DOHH2 (cell line): ENCODE data around the gene TRMT1.

Source experiments
- H3F3A ChIP-seq: fragments of 200-600 bp; sonication (generic), shearing (Covaris generic); 2 replicates; pipeline ENCODE4 v1.6.0; 2016; ENCODE audit warnings: antibody characterized with exemption, mild to moderate bottlenecking; ENCODE audit not compliant: control insufficient read depth, insufficient read depth
- H3K27ac ChIP-seq: fragments of 200-600 bp; sonication (generic); 2 replicates; pipeline ENCODE4 v1.5.1; 2014; ENCODE audit warnings: low read depth, mild to moderate bottlenecking, low read length, moderate library complexity
- H3K27me3 ChIP-seq: fragments of 200-600 bp; sonication (generic); 2 replicates; pipeline ENCODE4 v1.6.1; 2014; ENCODE audit warnings: mild to moderate bottlenecking, low read length, mixed read lengths; ENCODE audit not compliant: control insufficient read depth
- H3K36me3 ChIP-seq: fragments of 200-600 bp; sonication (generic); 2 replicates; pipeline ENCODE4 v1.6.1; 2014; ENCODE audit warnings: mild to moderate bottlenecking, low read length, moderate library complexity, mixed read lengths; ENCODE audit not compliant: control insufficient read depth
- H3K4me1 ChIP-seq: fragments of 200-600 bp; sonication (generic); 2 replicates; pipeline ENCODE4 v1.6.1; 2014; ENCODE audit warnings: mild to moderate bottlenecking, low read length, mixed read lengths; ENCODE audit not compliant: control insufficient read depth
- H3K4me2 ChIP-seq: fragments of 200-600 bp; sonication (generic); 2 replicates; pipeline ENCODE4 v1.6.0; 2014; ENCODE audit warnings: mild to moderate bottlenecking, low read length, moderate library complexity
- H3K4me3 ChIP-seq: fragments of 200-600 bp; sonication (generic); 2 replicates; pipeline ENCODE4 v1.5.1; 2014; ENCODE audit warnings: mild to moderate bottlenecking, low read length, mixed read lengths
- H3K79me2 ChIP-seq: fragments of 200-600 bp; sonication (generic); 2 replicates; pipeline ENCODE4 v1.6.1; 2014; ENCODE audit warnings: mild to moderate bottlenecking, low read length, mixed read lengths; ENCODE audit not compliant: control insufficient read depth
- H3K9me2 ChIP-seq: fragments of 200-600 bp; sonication (generic); replicated peaks from 2 replicates; pipeline ENCODE4 v1.6.1; 2014; ENCODE audit warnings: mild to moderate bottlenecking, low read length, mixed read lengths; ENCODE audit not compliant: control insufficient read depth
- H3K9me3 ChIP-seq: fragments of 200-600 bp; sonication (generic); 2 replicates; pipeline ENCODE4 v1.6.1; 2014; ENCODE audit warnings: antibody characterized with exemption, low read length, mixed read lengths; ENCODE audit not compliant: control insufficient read depth, insufficient read depth
- H4K20me1 ChIP-seq: fragments of 200-600 bp; sonication (generic); 2 replicates; pipeline ENCODE4 v1.6.0; 2014; ENCODE audit warnings: low read depth, mild to moderate bottlenecking, antibody characterized with exemption, low read length, moderate library complexity; ENCODE audit not compliant: control insufficient read depth, insufficient read depth
- CTCF ChIP-seq: fragments of 200-600 bp; sonication (generic); IDR thresholded peaks from one replicate; pipeline ENCODE4 v1.5.1; 2014; ENCODE audit warnings: antibody characterized with exemption, mild to moderate bottlenecking, low read depth, low read length; ENCODE audit not compliant: poor library complexity, severe bottlenecking
- EZH2phosphoT487 ChIP-seq: fragments of 200-600 bp; sonication (generic); IDR thresholded peaks from 2 replicates; pipeline ENCODE4 v1.6.1; 2017; ENCODE audit warnings: borderline replicate concordance, mild to moderate bottlenecking, antibody characterized with exemption, low read length, moderate library complexity, mixed read lengths

Gene TRMT1

GRCh38 chr19:13154911-13155471 lies 38.5 kb upstream of the TRMT1 start:
- Histone ChIP-seq H3K36me3 (peaks cover 38% of the 10 kb centered on the region), H3K9me2 (no peaks in the 10 kb centered on the region), H3K9me3 (no peaks in the 10 kb centered on the region), H4K20me1 (peaks cover 8% of the 10 kb centered on the region; the same call in 1 of the 2 replicates), H3K27ac (peak overlapping the region; percentile 98), H3K4me3 (peak overlapping the region; percentile 87), H3K79me2 (peaks cover 44% of the 10 kb centered on the region), H3F3A (peaks cover 48% of the 10 kb centered on the region), H3K4me1 (peaks cover 45% of the 10 kb centered on the region), H3K4me2 (peak overlapping the region; percentile 96), H3K27me3 (no peaks in the 10 kb centered on the region)
- TF ChIP-seq CTCF (peak; percentile 63), EZH2phosphoT487 (no peak)

GRCh38 chr19:13154241-13154778 lies 37.8 kb upstream of the TRMT1 start:
- no peaks in the 10 kb centered on the region for H3K9me2 ChIP-seq
- H3K9me3 ChIP-seq = no peaks in the 10 kb centered on the region
- peaks cover 43% of the 10 kb centered on the region for H3F3A ChIP-seq
- peaks cover 49% of the 10 kb centered on the region for H3K79me2 ChIP-seq
- H3K4me2 ChIP-seq = peak overlapping the region; percentile 96
- no peaks in the 10 kb centered on the region for H3K27me3 ChIP-seq
- H3K27ac ChIP-seq = peak overlapping the region; percentile 98
- H3K4me3 ChIP-seq = peak overlapping the region; percentile 87
- peaks cover 47% of the 10 kb centered on the region for H3K4me1 ChIP-seq
- peaks cover 38% of the 10 kb centered on the region for H3K36me3 ChIP-seq
- TF ChIP-seq CTCF (no peak), EZH2phosphoT487 (no peak)
- H4K20me1 ChIP-seq = peaks cover 8% of the 10 kb centered on the region; the same call in 1 of the 2 replicates

GRCh38 chr19:13153569-13154240 lies 37.2 kb upstream of the TRMT1 start:
- peaks cover 54% of the 10 kb centered on the region for H3K4me1 ChIP-seq
- TF ChIP-seq EZH2phosphoT487 (no peak), CTCF (peak; percentile 51)
- peaks cover 53% of the 10 kb centered on the region for H3K79me2 ChIP-seq

More at GRCh38 chr19:13153569-13154240, 37.2 kb upstream of the TRMT1 start:
- Histone ChIP-seq H3K9me3 (no peaks in the 10 kb centered on the region), H3K27me3 (no peaks in the 10 kb centered on the region), H4K20me1 (peaks cover 8% of the 10 kb centered on the region; the same call in 1 of the 2 replicates), H3K4me3 (peak overlapping the region; percentile 87), H3K9me2 (no peaks in the 10 kb centered on the region), H3F3A (peaks cover 43% of the 10 kb centered on the region), H3K36me3 (peaks cover 38% of the 10 kb centered on the region), H3K27ac (peak overlapping the region; percentile 98), H3K4me2 (peak overlapping the region; percentile 96)
